K562 (cell line): ENCODE data around the gene RIMBP3C.
"Not testable (repeated sequence)": the region's sequence is repeated elsewhere in the genome, so short reads cannot be mapped to it uniquely, and the experiment has no call there.

Experiments used
- BMI1 ChIP-seq: fragments of 150-350 bp; IDR thresholded peaks from 2 replicates; pipeline ENCODE4 v1.6.1; 2014; ENCODE audit warnings: low read length
- CTCF ChIP-seq, 3 experiments: IDR thresholded peaks in 2 of 3; conservative IDR thresholded peaks in 1 of 3; 2 replicates each; pipeline ENCODE4 v1.5.1; 2011 to 2012; ENCODE audit warnings: low read length in 3 of 3, mild to moderate bottlenecking in 3 of 3, control low read depth in 2 of 3, improper control_type of control experiment in 1 of 3, inconsistent platforms in 1 of 3, low read depth in 1 of 3, mixed read lengths in 1 of 3, moderate library complexity in 1 of 3; ENCODE audit not compliant: insufficient read depth in 2 of 3
- HMG20A ChIP-seq: fragments of 450-650 bp; formaldehyde crosslinking; conservative IDR thresholded peaks from 2 replicates; pipeline ENCODE4 v1.4.0; 2020; ENCODE audit warnings: mild to moderate bottlenecking, mixed read lengths
- MECOM ChIP-seq: fragments of 250-450 bp; sonication (Bioruptor Pico); IDR thresholded peaks from 2 replicates; pipeline ENCODE4 v1.8.0; 2022; ENCODE audit warnings: inconsistent platforms
- MLX ChIP-seq, 2 experiments: fragments of 450-650 bp in 1 of 2; sonication (generic) in 1 of 2; formaldehyde crosslinking; conservative IDR thresholded peaks; 2 replicates each; pipeline versions ENCODE4 v1.4.0 to v1.8.1; 2020 to 2022; ENCODE audit warnings: mild to moderate bottlenecking in 1 of 2, missing genetic modification reagents in 1 of 2
- PCBP1 ChIP-seq: fragments of 200-400 bp; formaldehyde crosslinking; IDR thresholded peaks from 2 replicates; pipeline ENCODE4 v1.6.1; 2018; ENCODE audit warnings: mild to moderate bottlenecking, low read depth, low read length; ENCODE audit not compliant: poor library complexity, severe bottlenecking
- SP1 ChIP-seq: sonication (generic); formaldehyde crosslinking; IDR thresholded peaks from 2 replicates; pipeline ENCODE4 v1.8.1; 2022; ENCODE audit warnings: mild to moderate bottlenecking, missing genetic modification reagents
- THAP7 ChIP-seq: fragments of 250-450 bp; sonication (Bioruptor Pico); IDR thresholded peaks from 2 replicates; pipeline ENCODE4 v1.5.0; 2021
- ZBTB1 ChIP-seq: sonication (generic); formaldehyde crosslinking; IDR thresholded peaks from 2 replicates; pipeline ENCODE4 v1.8.1; 2023; ENCODE audit warnings: missing genetic modification reagents, low read depth, mild to moderate bottlenecking, borderline replicate concordance

GRCh38 chr22:21516970-21517764, 34.1 kb downstream of the RIMBP3C start:
- not testable (repeated sequence) for TF ChIP-seq CTCF (IDR thresholded peaks at IDR 0.05 in 2 of 3, conservative IDR thresholded peaks at IDR 0.05 in 1 of 3; ENCODE audit: insufficient read depth in 2 of 3, low read depth in 1 of 3, low read length in 3 of 3); MECOM; THAP7; MLX (CRISPR knock-in tag; conservative IDR thresholded peaks at IDR 0.05); SP1 (CRISPR knock-in tag); ZBTB1; HMG20A; BMI1; PCBP1
